ENCODE data around the gene ALAD. TPM values are rescaled to one million over a fixed set of nuclear protein-coding genes. Genes with fewer than 3 reads are reported as not detected.

The ALAD gene
- total RNA-seq, 1 donor from 2014 or later, result 5.1 TPM

DNA sequence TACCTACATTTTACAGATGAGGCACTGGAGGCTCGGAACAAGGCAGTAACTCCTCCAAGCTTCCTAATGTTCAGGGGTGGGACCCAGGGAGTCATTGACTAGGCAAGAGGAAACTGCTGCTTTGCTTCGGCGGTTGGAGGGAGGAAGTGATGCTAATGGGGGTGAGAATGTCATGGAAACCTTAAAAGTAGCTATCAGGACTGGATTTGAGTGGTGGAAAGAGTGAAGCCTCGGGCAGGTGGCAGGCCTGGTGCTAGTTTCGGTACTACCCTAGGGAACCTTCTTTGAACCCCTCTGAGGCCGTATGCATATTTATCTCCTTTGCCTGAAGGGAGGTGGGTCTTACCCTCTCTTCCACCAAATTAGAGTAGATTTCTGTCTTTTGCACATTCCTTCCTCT lies 50.1 kb downstream of the ALAD start:
- no peak overlapping the region for H3K4me3 ChIP-seq (ENCODE audit: low read depth, low read length)
- no peak for DNase-seq (ENCODE audit: low read depth)
- TF ChIP-seq, protein P1, sequence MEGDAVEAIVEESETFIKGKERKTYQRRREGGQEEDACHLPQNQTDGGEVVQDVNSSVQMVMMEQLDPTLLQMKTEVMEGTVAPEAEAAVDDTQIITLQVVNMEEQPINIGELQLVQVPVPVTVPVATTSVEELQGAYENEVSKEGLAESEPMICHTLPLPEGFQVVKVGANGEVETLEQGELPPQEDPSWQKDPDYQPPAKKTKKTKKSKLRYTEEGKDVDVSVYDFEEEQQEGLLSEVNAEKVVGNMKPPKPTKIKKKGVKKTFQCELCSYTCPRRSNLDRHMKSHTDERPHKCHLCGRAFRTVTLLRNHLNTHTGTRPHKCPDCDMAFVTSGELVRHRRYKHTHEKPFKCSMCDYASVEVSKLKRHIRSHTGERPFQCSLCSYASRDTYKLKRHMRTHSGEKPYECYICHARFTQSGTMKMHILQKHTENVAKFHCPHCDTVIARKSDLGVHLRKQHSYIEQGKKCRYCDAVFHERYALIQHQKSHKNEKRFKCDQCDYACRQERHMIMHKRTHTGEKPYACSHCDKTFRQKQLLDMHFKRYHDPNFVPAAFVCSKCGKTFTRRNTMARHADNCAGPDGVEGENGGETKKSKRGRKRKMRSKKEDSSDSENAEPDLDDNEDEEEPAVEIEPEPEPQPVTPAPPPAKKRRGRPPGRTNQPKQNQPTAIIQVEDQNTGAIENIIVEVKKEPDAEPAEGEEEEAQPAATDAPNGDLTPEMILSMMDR (conservative IDR thresholded peaks at IDR 0.05; ENCODE audit: low read depth, low read length), result no peak

DNA sequence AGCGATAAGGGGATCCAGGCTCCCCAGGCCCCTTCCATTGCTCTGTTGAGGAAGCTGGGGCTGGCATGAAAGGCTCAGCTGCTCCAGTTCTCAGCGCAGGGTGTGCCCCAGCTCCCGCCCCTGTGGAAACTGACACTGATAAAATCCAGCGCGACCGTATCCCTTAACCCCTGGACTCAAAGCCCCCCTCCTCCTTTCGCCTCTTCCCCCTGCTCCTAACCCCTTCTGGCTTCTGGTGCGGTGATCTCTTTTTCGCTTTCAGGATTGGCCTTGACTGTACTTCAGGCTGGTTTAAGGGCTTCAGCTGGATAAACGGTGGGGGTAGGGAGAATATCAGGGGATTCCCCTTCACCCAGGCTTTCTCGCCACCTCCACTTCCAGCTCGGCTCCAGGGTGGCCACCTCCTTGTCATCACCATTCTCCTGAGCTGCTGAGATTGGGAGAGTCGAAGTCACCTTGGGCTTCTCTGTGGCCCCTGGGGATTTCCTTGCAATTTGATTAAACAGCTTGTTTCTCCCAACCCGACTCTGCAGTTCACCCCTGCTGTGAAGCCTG lies 50.9 kb downstream of the ALAD start:
- no peak for DNase-seq (ENCODE audit: low read depth)
- TF ChIP-seq, protein P1 (conservative IDR thresholded peaks at IDR 0.05; ENCODE audit: low read depth, low read length), result no peak
- peak overlapping the region; percentile 55 for H3K4me3 ChIP-seq (ENCODE audit: low read depth, low read length)

GRCh38 chr9:113349445-113350094 lies 51.5 kb downstream of the ALAD start, which contains the start of gene BSPRY:
BSPRY (plus strand) TSS chr9:113349541; CDS start chr9:113349580, 39 bp downstream.
- H3K4me3 ChIP-seq (ENCODE audit: low read depth, low read length), result peak within 1 kb of the TSS; percentile 55
- DNase-seq (ENCODE audit: low read depth), result no peak
- TF ChIP-seq, protein P1 (conservative IDR thresholded peaks at IDR 0.05; ENCODE audit: low read depth, low read length), result no peak

GRCh38 chr9:113349066-113349444 lies 52.0 kb downstream of the ALAD start:
- no peak for DNase-seq (ENCODE audit: low read depth)
- H3K4me3 ChIP-seq (ENCODE audit: low read depth, low read length), result peak overlapping the region; percentile 55
- TF ChIP-seq, protein P1 (conservative IDR thresholded peaks at IDR 0.05; ENCODE audit: low read depth, low read length), result no peak

GRCh38 chr9:113348437-113348836 lies 52.6 kb downstream of the ALAD start:
- H3K4me3 ChIP-seq (ENCODE audit: low read depth, low read length), result no peak overlapping the region
- TF ChIP-seq, protein P1 (conservative IDR thresholded peaks at IDR 0.05; ENCODE audit: low read depth, low read length), result no peak
- no peak for DNase-seq (ENCODE audit: low read depth)

GRCh38 chr9:113345671-113346070 lies 55.4 kb downstream of the ALAD start:
- TF ChIP-seq, protein P1 (conservative IDR thresholded peaks at IDR 0.05; ENCODE audit: low read depth, low read length), result no peak
- H3K4me3 ChIP-seq (ENCODE audit: low read depth, low read length), result no peak overlapping the region
- DNase-seq (ENCODE audit: low read depth), result no peak

DNA sequence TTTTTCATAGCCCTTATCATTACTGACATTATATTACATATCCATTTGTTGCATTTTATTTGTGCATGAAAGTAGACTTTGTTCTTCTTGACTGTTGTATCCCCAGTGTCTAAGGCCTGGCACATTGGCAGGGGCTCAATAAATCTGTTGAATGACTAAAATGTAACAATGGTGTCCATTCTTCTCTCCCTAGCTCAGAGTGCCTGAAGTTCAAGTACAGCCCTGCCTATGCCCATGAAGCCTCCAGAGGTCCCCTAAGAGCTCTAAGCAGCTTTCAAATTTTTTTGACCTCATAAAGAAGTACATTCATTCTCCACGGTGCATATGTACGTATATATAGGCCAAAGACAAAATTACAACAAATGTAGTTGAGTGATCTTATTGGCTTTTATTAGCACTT lies 55.9 kb downstream of the ALAD start:
- no peak overlapping the region for H3K4me3 ChIP-seq (ENCODE audit: low read depth, low read length)
- DNase-seq (ENCODE audit: low read depth), result no peak
- TF ChIP-seq, protein P1 (conservative IDR thresholded peaks at IDR 0.05; ENCODE audit: low read depth, low read length), result no peak
